SH-SY5Y (cell line): ENCODE measurements around the gene PPP2R1B.

Experiments
- GATA2 ChIP-seq: IDR thresholded peaks from 2 replicates; pipeline ENCODE4 v1.6.1; 2011; ENCODE audit warnings: mild to moderate bottlenecking, low read depth, low read length
- GATA3 ChIP-seq: IDR thresholded peaks from 2 replicates; pipeline ENCODE4 v1.6.1; 2011; ENCODE audit warnings: low read depth, mild to moderate bottlenecking, low read length, moderate library complexity

DNA sequence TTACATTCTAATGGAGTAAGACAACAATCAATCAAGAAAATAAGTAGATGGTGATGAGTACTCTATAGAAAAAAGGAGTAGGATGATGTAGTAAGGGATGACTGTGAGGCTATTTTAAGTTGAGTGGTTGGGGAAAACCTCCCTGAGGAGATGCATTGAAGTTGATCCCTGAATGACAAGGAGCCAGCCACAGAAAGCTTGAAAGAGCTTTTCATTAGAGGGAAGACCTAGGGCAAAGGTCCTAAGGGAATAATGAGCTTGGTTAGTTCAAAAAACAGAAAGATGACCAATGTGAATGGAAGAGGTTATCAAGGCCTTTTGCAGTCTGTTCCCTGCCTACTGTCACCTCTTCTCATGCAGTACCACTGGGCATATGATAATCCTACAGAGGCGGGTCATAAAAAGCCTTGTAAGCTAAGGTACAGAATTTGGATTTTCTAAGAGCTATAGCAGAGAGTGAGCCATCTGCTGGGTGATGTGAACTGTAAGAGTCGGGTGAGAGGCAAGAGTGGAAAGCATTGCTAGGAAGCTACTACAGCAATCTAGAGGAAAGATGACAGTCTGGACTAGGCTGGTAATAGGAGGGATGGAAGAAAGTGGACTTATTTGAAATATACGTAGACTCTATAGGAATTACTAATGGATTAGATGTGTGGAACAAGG is 3.1 kb downstream of the PPP2R1B start:
- TF ChIP-seq GATA3 (no peak), GATA2 (no peak)
